ENCODE measurements around the gene GNAQ. TPM values are rescaled to one million over a fixed set of nuclear protein-coding genes. Genes with fewer than 3 reads are reported as not detected.

GNAQ gene
- total and polyA plus RNA-seq, 4 donors = 24.6 to 86.2 (median 51.4) TPM

GRCh38 chr9:77969083-77969482 is 62.5 kb downstream of the GNAQ start:
- no peaks in the 10 kb centered on the region for H3K9me3 ChIP-seq (ENCODE audit: control insufficient read depth in 4 of 4, insufficient read depth in 3 of 4, low read length in 3 of 4)
- no peaks in the 10 kb centered on the region for H3K27me3 ChIP-seq (ENCODE audit: control insufficient read depth in 3 of 3, insufficient read depth in 3 of 3, low read length in 2 of 3)
- H3K9ac ChIP-seq (ENCODE audit: insufficient read depth in 1 of 2, low read length in 2 of 2) = no peak overlapping the region
- no peak overlapping the region for H3K4me3 ChIP-seq
- 70 to 92% methylated on average over 4 of the region's 4 CpGs for WGBS, 2 donors
- ATAC-seq (ENCODE audit: insufficient read depth, low FRiP score) (no peak), DNase-seq (no peak)
- H3K36me3 ChIP-seq (ENCODE audit: control insufficient read depth in 4 of 4, insufficient read depth in 4 of 4, low read length in 4 of 4) = peaks cover 0 to 3% (median 0%) of the 10 kb centered on the region in 4 donors
- no peak overlapping the region for H3K27ac ChIP-seq (ENCODE audit: low read depth in 1 of 2, low read length in 1 of 2)
- peaks cover 0 to 6% (median 0%) of the 10 kb centered on the region in 5 donors for H3K4me1 ChIP-seq (ENCODE audit: control insufficient read depth in 5 of 5, insufficient read depth in 5 of 5, low read length in 5 of 5)
- TF ChIP-seq, protein P1, sequence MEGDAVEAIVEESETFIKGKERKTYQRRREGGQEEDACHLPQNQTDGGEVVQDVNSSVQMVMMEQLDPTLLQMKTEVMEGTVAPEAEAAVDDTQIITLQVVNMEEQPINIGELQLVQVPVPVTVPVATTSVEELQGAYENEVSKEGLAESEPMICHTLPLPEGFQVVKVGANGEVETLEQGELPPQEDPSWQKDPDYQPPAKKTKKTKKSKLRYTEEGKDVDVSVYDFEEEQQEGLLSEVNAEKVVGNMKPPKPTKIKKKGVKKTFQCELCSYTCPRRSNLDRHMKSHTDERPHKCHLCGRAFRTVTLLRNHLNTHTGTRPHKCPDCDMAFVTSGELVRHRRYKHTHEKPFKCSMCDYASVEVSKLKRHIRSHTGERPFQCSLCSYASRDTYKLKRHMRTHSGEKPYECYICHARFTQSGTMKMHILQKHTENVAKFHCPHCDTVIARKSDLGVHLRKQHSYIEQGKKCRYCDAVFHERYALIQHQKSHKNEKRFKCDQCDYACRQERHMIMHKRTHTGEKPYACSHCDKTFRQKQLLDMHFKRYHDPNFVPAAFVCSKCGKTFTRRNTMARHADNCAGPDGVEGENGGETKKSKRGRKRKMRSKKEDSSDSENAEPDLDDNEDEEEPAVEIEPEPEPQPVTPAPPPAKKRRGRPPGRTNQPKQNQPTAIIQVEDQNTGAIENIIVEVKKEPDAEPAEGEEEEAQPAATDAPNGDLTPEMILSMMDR (IDR thresholded peaks at IDR 0.05; ENCODE audit: control extremely low read depth, extremely low read depth) = no peak

DNA sequence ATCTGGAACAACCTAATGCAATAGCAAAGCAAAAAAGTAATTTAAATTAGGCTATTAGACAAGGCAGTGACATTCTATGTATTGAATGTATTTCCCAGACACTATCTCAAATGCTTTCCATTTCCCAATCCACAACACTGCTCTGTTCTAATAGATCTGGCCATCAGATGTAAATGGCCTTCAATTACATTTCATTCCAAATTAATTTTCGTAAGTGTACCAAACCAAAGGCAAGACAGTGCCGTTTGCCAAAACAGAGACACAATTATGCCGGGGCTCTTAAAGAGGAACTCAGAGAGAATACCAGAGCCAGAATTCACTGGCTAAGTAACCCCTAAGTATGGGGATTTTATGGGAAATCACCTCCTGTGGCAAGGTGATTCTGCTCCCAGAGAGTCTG is 63.1 kb downstream of the GNAQ start:
- DNase-seq = no peak
- 54% methylated on average over 3 of the region's 3 CpGs for WGBS, 2 donors
- Histone ChIP-seq H3K27me3 (ENCODE audit: control insufficient read depth in 3 of 3, insufficient read depth in 3 of 3, low read length in 2 of 3) (no peaks in the 10 kb centered on the region), H3K9me3 (ENCODE audit: control insufficient read depth in 4 of 4, insufficient read depth in 3 of 4, low read length in 3 of 4) (no peaks in the 10 kb centered on the region), H3K4me1 (ENCODE audit: control insufficient read depth in 5 of 5, insufficient read depth in 5 of 5, low read length in 5 of 5) (peaks cover 0 to 5% (median 0%) of the 10 kb centered on the region in 5 donors), H3K27ac (ENCODE audit: low read depth in 1 of 2, low read length in 1 of 2) (no peak overlapping the region), H3K4me3 (no peak overlapping the region), H3K36me3 (ENCODE audit: control insufficient read depth in 4 of 4, insufficient read depth in 4 of 4, low read length in 4 of 4) (peaks cover 0 to 3% (median 0%) of the 10 kb centered on the region in 4 donors), H3K9ac (ENCODE audit: insufficient read depth in 1 of 2, low read length in 2 of 2) (no peak overlapping the region)
- ATAC-seq (ENCODE audit: insufficient read depth, low FRiP score) = no peak
- TF ChIP-seq, protein P1 (IDR thresholded peaks at IDR 0.05; ENCODE audit: control extremely low read depth, extremely low read depth) = no peak

DNA sequence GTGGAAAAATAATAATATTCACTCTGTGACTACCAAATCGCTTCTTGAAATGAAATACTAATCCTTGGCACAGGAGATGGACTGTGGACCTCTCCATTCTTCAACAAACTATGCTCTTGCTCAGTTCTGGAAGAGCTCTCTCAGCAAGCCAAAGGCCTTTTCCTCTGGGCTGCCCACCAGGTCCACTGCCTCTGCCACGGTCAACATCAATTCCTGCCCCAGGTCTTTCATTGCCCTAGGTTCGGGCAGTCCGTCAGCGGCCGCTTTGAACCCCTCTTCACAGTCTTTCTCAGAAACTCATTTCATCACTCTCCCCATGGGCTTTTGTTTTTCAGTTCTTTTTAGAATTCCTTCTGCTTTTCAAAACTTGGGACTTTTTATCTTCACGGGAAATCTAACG is 64.9 kb downstream of the GNAQ start:
- no peak overlapping the region for H3K27ac ChIP-seq (ENCODE audit: low read depth in 1 of 2, low read length in 1 of 2)
- H3K36me3 ChIP-seq (ENCODE audit: control insufficient read depth in 4 of 4, insufficient read depth in 4 of 4, low read length in 4 of 4) = peaks cover 0 to 1% (median 0%) of the 10 kb centered on the region in 4 donors
- no peak for ATAC-seq (ENCODE audit: insufficient read depth, low FRiP score)
- peaks cover 0 to 5% (median 0%) of the 10 kb centered on the region in 5 donors for H3K4me1 ChIP-seq (ENCODE audit: control insufficient read depth in 5 of 5, insufficient read depth in 5 of 5, low read length in 5 of 5)
- no peak for DNase-seq
- TF ChIP-seq, protein P1 (IDR thresholded peaks at IDR 0.05; ENCODE audit: control extremely low read depth, extremely low read depth) = no peak
- H3K27me3 ChIP-seq (ENCODE audit: control insufficient read depth in 3 of 3, insufficient read depth in 3 of 3, low read length in 2 of 3) = no peaks in the 10 kb centered on the region
- no peak overlapping the region for H3K4me3 ChIP-seq
- no peaks in the 10 kb centered on the region for H3K9me3 ChIP-seq (ENCODE audit: control insufficient read depth in 4 of 4, insufficient read depth in 3 of 4, low read length in 3 of 4)
- no peak overlapping the region for H3K9ac ChIP-seq (ENCODE audit: insufficient read depth in 1 of 2, low read length in 2 of 2)
- 91% methylated on average over 8 of the region's 8 CpGs for WGBS, 2 donors
